ENCODE data around the gene ATP9A. TPM values are rescaled to one million over a fixed set of nuclear protein-coding genes. Genes with fewer than 3 reads are reported as not detected.

ATP9A gene
- total RNA-seq, 4 donors from 2014 or later: 14.8 to 23.7 (median 18.7) TPM

DNA sequence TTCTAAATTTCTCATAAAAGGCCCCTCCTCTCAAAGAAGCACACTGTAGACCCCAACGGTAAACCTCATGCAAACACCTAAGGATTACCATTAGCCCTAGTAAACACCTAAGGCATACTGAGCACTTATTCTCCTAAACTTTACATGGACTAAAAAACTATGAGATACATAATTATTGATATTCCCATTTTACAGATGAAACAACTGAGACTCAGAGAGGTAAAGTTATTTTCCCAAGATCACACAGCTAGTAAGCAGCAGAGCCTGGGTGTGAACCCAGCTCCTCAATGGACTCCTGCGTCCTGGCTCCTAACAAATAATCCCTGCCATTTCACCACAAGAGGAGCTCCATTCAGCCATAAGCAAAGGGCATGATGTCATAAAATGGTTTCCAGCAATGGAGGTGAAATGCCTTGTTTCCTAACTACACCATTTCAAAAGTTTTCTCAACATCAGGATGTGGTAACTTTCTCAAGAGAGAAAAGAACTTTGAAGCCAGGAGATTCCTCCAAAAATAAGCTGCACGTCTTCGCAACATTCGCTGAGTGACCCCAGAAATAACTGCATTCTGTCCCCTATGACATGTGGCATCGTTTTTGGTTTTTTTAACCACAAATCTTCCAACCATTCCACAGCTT, 4.1 kb downstream of the ATP9A start:
- Histone ChIP-seq H3K36me3 (no peaks in the 10 kb centered on the region), H3K27me3 (no peaks in the 10 kb centered on the region), H3K9me3 (no peaks in the 10 kb centered on the region), H3K4me3 (no peak overlapping the region), H3K27ac (no peak overlapping the region), H3K4me1 (peaks cover 12% of the 10 kb centered on the region)
- DNase-seq (ENCODE audit: low spot score in 2 of 2): no peak
- TF ChIP-seq POLR2A (IDR thresholded peaks at IDR 0.05) (no peak), POLR2AphosphoS5 (IDR thresholded peaks at IDR 0.05) (no peak)
- TF ChIP-seq, protein P1, sequence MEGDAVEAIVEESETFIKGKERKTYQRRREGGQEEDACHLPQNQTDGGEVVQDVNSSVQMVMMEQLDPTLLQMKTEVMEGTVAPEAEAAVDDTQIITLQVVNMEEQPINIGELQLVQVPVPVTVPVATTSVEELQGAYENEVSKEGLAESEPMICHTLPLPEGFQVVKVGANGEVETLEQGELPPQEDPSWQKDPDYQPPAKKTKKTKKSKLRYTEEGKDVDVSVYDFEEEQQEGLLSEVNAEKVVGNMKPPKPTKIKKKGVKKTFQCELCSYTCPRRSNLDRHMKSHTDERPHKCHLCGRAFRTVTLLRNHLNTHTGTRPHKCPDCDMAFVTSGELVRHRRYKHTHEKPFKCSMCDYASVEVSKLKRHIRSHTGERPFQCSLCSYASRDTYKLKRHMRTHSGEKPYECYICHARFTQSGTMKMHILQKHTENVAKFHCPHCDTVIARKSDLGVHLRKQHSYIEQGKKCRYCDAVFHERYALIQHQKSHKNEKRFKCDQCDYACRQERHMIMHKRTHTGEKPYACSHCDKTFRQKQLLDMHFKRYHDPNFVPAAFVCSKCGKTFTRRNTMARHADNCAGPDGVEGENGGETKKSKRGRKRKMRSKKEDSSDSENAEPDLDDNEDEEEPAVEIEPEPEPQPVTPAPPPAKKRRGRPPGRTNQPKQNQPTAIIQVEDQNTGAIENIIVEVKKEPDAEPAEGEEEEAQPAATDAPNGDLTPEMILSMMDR (IDR thresholded peaks at IDR 0.05): no peak
- WGBS: 86% methylated on average over 6 of the region's 6 CpGs

DNA sequence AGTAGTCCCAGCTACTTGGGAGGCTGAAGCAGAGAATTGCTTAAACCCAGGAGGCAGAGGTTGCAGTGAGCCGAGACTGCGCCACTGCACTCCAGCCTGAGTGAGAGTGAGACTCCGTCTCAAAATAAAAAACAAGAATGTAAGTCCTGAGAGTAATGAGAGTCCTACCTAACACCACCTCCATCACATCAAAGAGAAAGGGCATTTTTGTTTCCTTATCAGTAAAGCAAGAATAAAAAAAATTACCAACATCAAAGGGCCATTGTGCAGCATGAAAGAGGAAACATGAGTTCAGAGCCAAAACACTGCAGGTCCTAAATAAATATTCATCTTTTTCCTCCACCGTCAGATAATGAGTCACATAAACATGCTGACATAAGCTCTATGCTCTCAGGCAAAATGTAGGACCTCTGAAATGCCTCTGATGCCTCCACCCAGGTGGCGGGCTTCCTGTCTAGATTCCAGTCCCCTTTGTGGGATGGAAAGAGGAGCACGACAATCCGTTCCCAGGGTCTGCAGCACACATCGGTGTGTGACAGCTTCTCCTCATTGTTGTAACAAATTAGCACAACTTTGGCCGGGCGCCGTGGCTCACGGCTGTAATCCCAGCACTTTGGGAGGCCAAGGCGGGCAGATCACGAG, 7.2 kb downstream of the ATP9A start:
- H3K27me3 ChIP-seq: no peaks in the 10 kb centered on the region
- DNase-seq (ENCODE audit: low spot score in 2 of 2): no peak
- TF ChIP-seq POLR2AphosphoS5 (IDR thresholded peaks at IDR 0.05): no peak
- TF ChIP-seq EP300 (IDR thresholded peaks at IDR 0.05): no peak
- TF ChIP-seq POLR2A (IDR thresholded peaks at IDR 0.05): no peak
- TF ChIP-seq, protein P1 (IDR thresholded peaks at IDR 0.05): no peak
- no peak overlapping the region for H3K4me3 ChIP-seq
- no peak overlapping the region for H3K27ac ChIP-seq
- H3K9me3 ChIP-seq: no peaks in the 10 kb centered on the region
- no peaks in the 10 kb centered on the region for H3K36me3 ChIP-seq
- WGBS: 64% methylated on average over 8 of the region's 14 CpGs
- H3K4me1 ChIP-seq: peaks cover 4% of the 10 kb centered on the region

DNA sequence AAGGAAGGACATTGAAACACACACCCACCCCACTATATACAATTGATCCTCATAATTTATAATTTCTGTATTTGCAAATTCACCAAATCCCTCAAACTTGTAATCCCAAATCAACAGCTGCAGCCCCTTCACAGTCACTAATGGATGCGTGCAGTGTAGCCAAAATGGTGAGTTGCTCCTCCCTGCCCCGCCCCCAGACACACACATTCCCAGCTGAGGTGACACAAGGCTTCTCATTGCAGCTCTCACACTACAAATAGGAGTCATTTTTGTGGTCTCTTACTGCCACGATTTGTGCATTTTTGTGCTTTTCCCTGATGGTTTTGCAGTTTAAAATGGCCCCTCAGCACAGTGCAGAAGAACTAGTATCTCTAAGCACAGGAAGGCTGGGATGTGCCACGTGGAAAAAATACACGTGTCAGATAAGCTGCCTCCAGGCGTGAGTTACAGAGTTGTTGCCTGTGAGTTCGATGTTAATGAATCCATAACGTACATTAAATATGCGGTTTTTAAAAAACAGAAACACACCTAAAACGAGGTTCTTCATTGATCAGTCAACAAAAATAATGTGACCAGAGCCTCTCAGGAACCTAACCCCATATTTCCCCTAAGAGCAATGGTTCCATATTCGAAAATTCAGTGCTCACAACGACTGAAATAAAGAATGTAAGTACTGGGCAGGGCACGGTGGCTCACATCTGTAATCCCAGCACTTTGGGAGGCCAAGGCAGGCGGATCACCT, 8.2 kb downstream of the ATP9A start:
- no peaks in the 10 kb centered on the region for H3K36me3 ChIP-seq
- H3K27me3 ChIP-seq: no peaks in the 10 kb centered on the region
- 84% methylated on average over 14 of the region's 14 CpGs for WGBS
- peaks cover 4% of the 10 kb centered on the region for H3K4me1 ChIP-seq
- no peaks in the 10 kb centered on the region for H3K9me3 ChIP-seq
- no peak overlapping the region for H3K27ac ChIP-seq
- no peak for TF ChIP-seq POLR2A (IDR thresholded peaks at IDR 0.05)
- DNase-seq (ENCODE audit: low spot score in 2 of 2): no peak
- H3K4me3 ChIP-seq: no peak overlapping the region

DNA sequence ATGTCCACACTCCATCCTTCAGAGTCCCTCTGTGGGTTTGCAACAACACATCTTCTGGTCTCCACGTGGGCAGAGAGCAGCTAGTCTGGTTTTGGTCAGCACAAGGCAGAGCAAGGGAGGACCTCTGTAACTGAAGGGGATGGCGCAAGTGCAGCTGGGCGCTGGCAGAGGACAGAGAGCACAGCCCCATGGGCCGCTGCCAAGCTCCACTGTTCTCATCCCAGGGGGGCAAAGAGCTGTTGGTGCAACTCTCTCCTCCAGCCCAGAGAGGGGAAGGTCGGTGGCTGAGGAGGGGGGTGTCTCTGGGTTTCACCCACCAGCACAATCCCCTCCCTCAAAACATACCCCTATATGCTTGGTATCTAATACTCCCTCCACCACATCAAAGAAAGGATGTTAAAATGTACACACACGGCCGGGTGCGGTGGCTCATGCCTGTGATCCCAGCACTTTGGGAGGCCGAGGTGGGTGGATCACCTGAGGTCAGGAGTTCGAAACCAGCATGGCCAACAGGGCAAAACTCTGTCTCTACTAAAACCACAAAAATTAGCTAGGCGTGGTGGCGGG, 9.1 kb downstream of the ATP9A start:
- Histone ChIP-seq H3K27ac (no peak overlapping the region), H3K4me1 (peaks cover 4% of the 10 kb centered on the region), H3K27me3 (no peaks in the 10 kb centered on the region), H3K36me3 (no peaks in the 10 kb centered on the region), H3K9me3 (no peaks in the 10 kb centered on the region), H3K4me3 (no peak overlapping the region)
- peak in 1 of 2 donors; percentile 69 for DNase-seq (ENCODE audit: low spot score in 2 of 2)
- 85% methylated on average over 12 of the region's 12 CpGs for WGBS
- TF ChIP-seq POLR2AphosphoS5 (IDR thresholded peaks at IDR 0.05) (no peak), EP300 (IDR thresholded peaks at IDR 0.05) (no peak), POLR2A (IDR thresholded peaks at IDR 0.05) (no peak)
- TF ChIP-seq, protein P1 (IDR thresholded peaks at IDR 0.05): no peak

DNA sequence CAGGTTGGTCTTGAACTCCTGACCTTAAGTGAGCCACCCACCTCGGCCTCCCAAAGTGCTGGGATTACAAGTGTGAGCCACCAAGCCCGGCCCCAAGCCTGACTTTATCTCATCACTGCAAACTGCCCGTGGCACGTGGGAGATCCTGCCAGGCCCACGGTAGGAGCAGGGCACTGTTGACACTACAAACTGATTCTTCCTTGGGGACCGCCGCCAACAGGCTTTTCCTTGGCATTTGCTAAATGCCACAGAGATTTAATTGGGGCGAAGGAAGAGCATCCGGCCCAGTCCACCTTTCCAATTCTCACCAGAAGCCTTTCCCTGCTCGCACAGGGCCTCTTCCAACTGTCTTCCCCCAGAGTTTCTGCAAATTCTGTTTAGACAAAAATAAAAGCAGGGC, 11.0 kb downstream of the ATP9A start:
- H3K9me3 ChIP-seq: no peaks in the 10 kb centered on the region
- WGBS: 69% methylated on average over 8 of the region's 10 CpGs
- no peak overlapping the region for H3K27ac ChIP-seq
- no peak for DNase-seq (ENCODE audit: low spot score in 2 of 2)
- H3K36me3 ChIP-seq: no peaks in the 10 kb centered on the region
- H3K4me3 ChIP-seq: no peak overlapping the region
- TF ChIP-seq EP300 (IDR thresholded peaks at IDR 0.05): no peak
- no peak for TF ChIP-seq POLR2A (IDR thresholded peaks at IDR 0.05)
- no peak for TF ChIP-seq POLR2AphosphoS5 (IDR thresholded peaks at IDR 0.05)
- TF ChIP-seq, protein P1 (IDR thresholded peaks at IDR 0.05): no peak
- H3K4me1 ChIP-seq: peaks cover 9% of the 10 kb centered on the region
- H3K27me3 ChIP-seq: no peaks in the 10 kb centered on the region
